Hindlimb muscle (tissue), 1 donor: Measurements from ENCODE around the gene ERAL1. TPM values are rescaled to one million over a fixed set of nuclear protein-coding genes. Genes with fewer than 3 reads are reported as not detected.
"Not testable (repeated sequence)": the region's sequence is repeated elsewhere in the genome, so short reads cannot be mapped to it uniquely, and the experiment has no call there.

Experiments used
- DNase-seq: peaks from one replicate; pipeline ENCODE4 v3.0.0-alpha.2; 2013
- polyA plus RNA-seq: library from polyadenylated mRNA; unstranded; fragments of 120-200 nt; gene quantifications from one replicate; pipeline ENCODE4 v1.2.1, GENCODE V29; 2013; ENCODE audit not compliant: insufficient read length

Gene ERAL1
- polyA plus RNA-seq, 1 donor, result 44.0 TPM

DNA sequence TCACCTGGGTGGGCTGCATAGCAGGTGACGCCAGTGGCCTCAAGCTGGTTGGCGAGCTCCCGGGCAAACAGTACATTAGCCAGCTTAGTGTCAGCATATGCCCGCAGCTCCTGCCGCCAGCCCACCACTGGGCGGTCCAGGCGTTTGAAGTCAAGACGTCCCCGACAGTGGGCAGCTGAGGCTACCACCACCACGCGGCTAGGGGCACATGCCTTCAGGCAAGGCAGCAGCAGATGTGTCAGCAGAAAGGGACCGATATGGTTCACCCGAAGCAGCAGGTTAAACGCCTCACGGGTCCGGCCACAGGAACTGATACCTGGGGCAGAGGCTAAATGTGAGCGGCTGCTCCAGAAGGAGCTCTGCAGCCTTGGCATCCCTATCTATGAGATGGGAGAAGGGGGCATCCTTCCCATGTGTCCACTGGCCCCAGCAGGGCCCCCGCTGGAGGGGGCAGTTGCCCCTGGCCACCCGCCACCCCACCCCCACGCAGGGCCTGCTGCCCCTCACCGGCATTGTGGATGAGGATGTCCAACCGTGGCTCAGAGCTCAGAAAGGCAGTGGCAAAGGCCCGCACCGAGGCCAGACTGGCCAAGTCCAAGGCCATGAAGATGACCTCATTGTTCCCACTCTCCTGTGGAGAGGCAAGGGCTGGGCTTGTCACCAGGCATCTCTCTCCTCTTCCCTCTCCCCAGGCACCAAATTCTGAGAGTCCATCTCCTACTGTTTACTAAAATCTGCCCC, 46.3 kb downstream of the ERAL1 start:
- DNase-seq, result no peak

DNA sequence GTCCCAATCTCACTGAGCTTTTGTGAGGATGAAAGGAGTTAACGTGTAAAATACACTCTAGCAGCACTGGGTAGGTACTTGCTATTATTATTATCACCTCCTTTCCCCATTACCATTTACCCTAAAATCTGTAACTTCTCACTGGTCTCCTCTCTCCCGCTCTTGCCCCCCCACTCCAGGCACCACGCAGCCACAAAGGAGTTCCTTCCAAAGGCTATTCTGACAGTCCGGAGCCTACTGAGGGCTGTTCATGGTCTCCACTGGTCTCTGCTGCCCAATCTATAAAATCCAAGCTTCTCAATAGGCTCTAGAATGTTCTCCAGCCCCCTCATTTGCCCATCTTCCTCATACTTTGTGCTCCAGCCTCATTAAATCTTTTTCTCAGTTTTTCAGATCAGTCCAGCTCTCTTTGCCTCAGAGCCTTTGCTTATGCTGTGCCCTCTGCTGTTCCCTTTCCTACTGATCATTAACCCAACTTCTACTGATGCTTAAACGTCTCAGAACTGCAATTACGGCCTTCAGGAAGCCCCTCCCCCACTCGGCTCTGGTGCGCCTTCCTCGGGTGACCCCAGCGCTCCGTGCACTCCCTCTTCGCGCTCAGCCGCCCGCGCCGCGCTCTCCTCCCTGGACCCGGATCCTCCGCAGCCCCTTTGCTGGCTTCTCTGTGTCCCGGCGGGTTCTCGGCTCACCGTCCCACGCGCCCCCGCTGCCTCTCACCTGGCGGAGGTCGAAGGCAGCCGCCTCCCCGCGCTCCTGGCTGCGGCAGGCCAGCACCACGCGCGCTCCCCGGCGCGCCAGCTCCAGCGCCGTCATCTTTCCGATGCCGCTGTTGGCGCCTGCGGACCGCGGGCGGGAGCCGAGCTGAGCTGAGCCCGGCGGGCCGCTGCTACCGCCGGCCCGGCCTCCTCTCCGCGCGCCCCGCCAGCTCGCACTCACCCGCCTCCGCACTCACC, 47.3 kb downstream of the ERAL1 start:
- DNase-seq, result peak; percentile 67

DNA sequence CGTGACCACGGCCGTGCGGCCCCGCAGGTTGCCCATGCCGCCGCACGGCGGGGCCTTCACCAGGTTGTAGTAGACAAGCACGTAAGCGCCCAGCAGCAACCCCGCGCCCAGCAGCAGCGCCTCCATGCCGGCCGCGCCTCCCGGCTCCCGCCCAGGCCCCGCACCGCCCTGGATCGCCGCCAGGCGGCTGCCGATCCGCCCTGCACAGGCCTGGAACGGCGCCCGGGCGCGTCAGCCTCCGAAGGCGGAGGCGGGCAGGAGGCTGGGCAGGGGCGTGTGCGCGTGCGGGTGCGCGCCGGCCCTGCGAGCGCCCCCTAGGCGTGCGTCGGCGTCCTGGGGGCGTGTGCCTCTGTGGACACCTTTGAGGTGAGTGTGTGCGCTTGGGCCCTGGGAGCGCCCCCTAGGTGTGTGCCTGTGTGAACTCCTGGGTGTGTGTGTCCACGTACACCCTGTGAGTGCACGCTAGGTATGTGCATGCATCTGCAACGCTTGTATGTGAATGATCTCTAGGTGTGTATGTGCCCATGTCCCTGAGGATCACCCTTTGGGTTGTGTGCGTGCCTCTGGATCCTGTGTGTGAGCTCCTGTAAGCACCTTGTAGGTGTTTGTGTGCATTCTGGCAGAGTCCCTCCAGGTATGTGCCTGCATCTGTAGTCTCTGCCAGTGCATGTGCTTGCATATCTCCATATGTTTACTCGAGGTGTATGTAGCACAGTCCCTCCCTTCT, 48.2 kb downstream of the ERAL1 start, which contains the start of gene DHRS13:
Gene DHRS13, minus strand, starts transcription at position 261 of the 727 bp plus-strand sequence. Its CDS starts 135 bp downstream, at position 126.
- peak; percentile 87 for DNase-seq

DNA sequence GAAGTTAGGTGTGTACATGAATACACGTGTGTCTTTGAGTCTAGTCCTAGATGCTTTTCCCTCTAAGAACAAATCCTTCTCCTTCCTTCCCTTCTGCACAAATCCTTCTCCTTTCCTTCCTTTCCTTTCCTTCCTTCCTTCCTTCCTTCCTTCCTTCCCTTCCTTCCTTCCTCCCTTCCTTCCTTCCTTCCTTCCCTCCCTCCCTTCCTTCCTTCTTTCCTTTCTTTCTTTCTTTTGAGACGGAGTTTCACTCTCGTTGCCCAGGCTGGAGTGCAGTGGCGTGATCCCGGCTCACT, 48.7 kb downstream of the ERAL1 start:
- not testable (repeated sequence) for DNase-seq

DNA sequence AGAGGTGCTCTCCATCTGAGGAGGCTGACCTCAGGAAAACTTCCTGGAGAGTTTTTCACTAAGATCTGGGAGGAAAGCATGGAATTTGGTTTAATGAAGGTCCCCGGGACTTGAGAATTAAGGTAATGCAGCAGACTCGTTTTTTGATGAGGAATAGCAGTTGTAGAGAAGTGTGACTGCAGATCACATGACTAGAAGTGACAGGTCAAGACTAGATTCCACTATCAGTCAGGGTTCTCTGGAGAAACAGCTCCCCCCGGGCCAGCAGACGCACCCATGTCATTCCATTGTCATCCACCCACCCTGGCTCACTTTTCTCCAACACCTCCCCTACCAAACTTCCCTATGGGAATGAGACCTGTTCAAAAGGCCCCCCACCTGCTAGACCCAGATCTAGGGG, 50.0 kb downstream of the ERAL1 start:
- no peak for DNase-seq

DNA sequence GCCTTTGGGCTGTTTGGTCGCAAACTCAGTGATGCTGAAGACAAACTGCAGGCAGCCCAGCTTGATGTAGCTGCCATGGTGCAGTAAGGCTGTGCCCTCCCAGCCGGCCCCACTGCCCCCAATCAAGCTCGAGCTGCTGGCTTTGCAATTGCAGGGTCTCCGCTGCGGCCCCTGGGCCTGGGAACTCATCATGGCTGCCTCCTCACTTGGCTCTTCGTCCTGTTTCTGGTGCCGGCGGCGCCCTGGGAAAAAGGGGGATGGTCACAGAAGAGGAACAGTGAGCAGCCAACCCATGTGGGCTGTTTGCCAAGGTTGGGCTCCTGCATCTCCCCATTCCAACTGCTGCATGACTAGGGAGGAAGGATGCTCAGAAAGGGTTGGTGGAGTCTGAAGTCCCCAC, 51.5 kb downstream of the ERAL1 start:
- DNase-seq, result no peak

DNA sequence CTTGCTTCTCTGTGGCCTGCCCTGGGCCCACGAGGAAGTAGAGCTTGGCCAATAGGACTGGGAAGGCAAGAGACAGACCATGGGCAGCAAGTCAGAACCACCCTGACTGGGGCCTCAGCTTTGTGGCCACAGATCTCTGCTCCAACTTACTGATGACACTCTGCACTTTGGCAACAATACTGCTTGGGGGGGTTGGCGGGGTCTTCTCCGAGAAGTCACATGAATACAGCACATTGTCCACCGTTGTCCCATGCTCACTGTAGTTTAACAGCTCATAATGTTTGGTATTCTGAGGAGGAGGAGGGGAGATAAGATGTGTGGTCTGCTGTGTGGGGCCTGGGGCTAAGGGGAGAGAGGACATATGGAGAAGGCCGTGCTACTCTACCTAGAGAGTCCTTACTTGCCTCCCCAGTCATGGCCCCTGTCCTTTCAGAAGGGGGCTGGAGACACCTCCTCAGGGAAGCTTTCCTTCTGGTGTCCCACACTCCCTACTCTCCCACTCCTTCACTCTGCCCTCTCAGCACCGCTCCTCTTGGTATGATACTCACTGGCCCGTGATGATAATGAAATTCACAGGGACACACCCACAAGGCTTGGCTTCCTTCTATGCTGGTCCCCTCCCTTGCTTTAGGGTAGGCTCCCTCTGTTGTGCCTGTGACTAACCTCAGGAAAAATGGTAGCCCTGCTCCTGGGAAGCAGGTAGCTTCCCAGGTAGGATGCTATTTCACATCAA, 52.1 kb downstream of the ERAL1 start:
- DNase-seq, result no peak

DNA sequence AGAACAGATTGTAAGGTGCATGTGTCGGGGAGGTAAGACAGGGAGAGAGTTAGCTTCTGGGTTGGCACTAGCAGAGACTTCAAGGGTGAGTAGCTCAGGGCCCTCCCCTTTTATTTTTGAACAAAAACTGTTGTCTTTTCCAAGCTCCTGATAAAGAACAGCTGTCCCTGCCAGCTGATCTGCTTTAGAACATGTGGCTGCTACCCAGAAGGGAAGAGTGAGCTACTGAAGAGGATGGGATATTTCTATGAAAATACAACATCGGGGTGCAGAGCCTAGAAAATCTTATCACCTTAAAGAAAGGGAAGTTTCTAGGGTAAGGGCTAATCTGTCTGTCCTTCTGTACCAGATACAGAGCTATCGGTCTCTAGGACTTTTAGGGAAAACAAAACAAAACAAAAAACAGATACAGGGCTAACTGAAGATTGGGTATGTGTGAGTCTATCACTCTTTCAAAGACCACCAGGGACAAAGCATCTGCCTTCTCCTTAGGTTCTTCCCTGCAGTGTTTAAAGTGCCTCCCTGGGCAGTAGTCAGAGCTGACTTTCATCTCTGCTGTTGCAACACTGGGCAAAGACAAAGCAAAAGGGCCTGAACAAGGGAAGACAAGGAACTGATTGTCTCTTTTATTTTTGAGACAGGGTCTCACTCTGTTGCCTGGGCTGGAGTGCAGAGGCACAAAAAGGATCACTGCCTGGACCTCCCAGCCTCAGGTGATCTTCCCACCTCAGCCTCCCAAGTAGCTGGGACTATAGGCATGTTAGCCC, 53.1 kb downstream of the ERAL1 start:
- DNase-seq, result no peak

DNA sequence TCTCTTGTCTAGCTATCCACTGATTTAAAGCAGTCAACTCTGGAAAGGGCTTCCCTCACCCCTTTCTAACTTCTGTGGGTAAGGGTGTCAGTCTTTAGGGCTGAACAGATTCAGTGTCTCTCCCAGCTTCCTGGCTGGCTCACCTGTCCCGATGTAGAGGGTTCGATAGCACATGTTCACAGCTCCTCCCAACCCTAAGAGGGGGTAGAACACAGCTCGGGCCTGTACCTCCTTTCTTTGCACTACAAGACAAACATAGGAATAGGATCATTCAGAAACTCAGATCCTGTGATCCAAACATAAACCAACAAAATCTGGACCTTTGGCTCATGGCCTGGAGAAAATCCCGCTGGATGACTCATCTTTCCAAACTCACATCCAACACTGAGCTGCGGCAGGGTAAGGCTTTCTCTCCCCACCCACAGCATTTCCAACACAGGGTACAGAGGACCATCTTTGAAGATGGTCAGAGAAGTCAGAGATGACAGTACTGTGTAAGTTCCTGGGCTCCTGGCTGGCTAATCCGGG, 53.9 kb downstream of the ERAL1 start:
- peak; percentile 56 for DNase-seq

DNA sequence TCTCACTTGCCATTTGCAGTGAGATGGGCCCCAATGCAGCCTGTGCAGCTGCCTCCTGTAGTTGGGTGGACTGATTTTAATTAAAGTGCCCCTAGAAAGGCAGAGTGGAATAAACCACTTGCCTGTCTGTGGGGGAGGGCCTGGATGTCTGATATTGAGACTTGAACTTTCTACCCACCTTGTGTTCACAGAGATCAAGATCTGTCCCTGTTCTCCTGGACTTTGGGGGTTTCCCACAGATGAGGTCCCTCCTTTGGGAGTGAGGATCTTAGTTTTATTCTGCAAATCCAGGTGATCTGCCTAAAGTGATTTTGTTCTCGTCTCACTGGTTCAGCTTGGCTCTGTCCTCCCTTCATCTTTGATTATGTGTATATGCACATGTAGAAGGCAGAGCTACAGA, 55.7 kb downstream of the ERAL1 start:
- no peak for DNase-seq

Other genes starting within 250 kb of the ERAL1 start
- gene RSKR, start 240.8 kb upstream of the ERAL1 start, polyA plus RNA-seq, result 17.2 TPM
- 53.0 TPM for gene BLTP2, start 209.9 kb upstream of the ERAL1 start, polyA plus RNA-seq
- gene SDF2, start 193.1 kb upstream of the ERAL1 start, polyA plus RNA-seq, result 39.5 TPM
- 48.0 TPM for gene SUPT6H, start 192.8 kb upstream of the ERAL1 start, polyA plus RNA-seq
- 3.5 TPM for gene PROCA1, start 143.1 kb upstream of the ERAL1 start, polyA plus RNA-seq
- 58.6 TPM for gene RAB34, start 137.1 kb upstream of the ERAL1 start, polyA plus RNA-seq
- 1,269 TPM for gene RPL23A, start 135.0 kb upstream of the ERAL1 start, polyA plus RNA-seq
- gene TLCD1, start 128.8 kb upstream of the ERAL1 start, polyA plus RNA-seq, result 4.0 TPM
- gene NEK8, start 126.2 kb upstream of the ERAL1 start, polyA plus RNA-seq, result 3.7 TPM
- gene TRAF4, start 111.0 kb upstream of the ERAL1 start, polyA plus RNA-seq, result 75.4 TPM
- 15.4 TPM for gene FAM222B, start 12.2 kb upstream of the ERAL1 start, polyA plus RNA-seq
- gene FLOT2, start 42.7 kb downstream of the ERAL1 start, polyA plus RNA-seq, result 77.5 TPM
- 3.9 TPM for gene DHRS13, start 48.1 kb downstream of the ERAL1 start, polyA plus RNA-seq
- 33.5 TPM for gene PHF12, start 96.5 kb downstream of the ERAL1 start, polyA plus RNA-seq
- gene SEZ6, start 151.0 kb downstream of the ERAL1 start, polyA plus RNA-seq, result 0.12 TPM
- 0.74 TPM for gene PIPOX, start 188.1 kb downstream of the ERAL1 start, polyA plus RNA-seq